Caco-2 (cell line): ENCODE measurements around the gene ELL. TPM values are rescaled to one million over a fixed set of nuclear protein-coding genes. Genes with fewer than 3 reads are reported as not detected.
A peak's percentile ranks its signal among the peaks of the same experiment; 100 is the strongest.

Experiments used
- BruUV-seq: library from RNA; stranded (reverse); fragments of 400-500 nt; replicated peaks from 2 replicates; lab custom pipeline; 2021; lab: Mats Ljungman, UMichigan
- CTCF ChIA-PET: fragments of 300-600 bp; sonication (Branson Sonifier 250); formaldehyde crosslinking; loops from one replicate; lab custom pipeline; 2022; ENCODE audit warnings: antibody characterized with exemption; lab: Charles Lee
- POLR2A ChIA-PET: fragments of 300-600 bp; sonication (Branson Sonifier 250); formaldehyde crosslinking; loops from one replicate; lab custom pipeline; 2022; ENCODE audit warnings: antibody characterized with exemption; lab: Charles Lee
- DNase-seq, 2 experiments: peaks; one replicate each; pipeline versions ENCODE4 v3.0.0 to v3.0.0-alpha.2; 2020 to 2022
- H3K27me3 ChIP-seq: replicated peaks from 2 replicates; pipeline ENCODE4 v1.6.0; 2011; ENCODE audit warnings: low read length; ENCODE audit not compliant: control insufficient read depth, insufficient read depth
- H3K36me3 ChIP-seq: 2 replicates; pipeline ENCODE4 v1.5.1; 2011; ENCODE audit warnings: low read length; ENCODE audit not compliant: control insufficient read depth, insufficient read depth
- H3K4me1 ChIP-seq: fragments of 250-450 bp; sonication (Bioruptor Pico); 2 replicates; pipeline ENCODE4 v1.5.1; 2020; ENCODE audit warnings: mild to moderate bottlenecking
- H3K4me3 ChIP-seq: 2 replicates; pipeline ENCODE4 v1.5.1; 2011; ENCODE audit warnings: low read depth, mild to moderate bottlenecking, control low read depth, low read length
- H3K9me3 ChIP-seq: fragments of 250-450 bp; sonication (Bioruptor Pico); 2 replicates; pipeline ENCODE4 v1.5.1; 2020; ENCODE audit warnings: mild to moderate bottlenecking, moderate library complexity
- H3K27ac Mint-ChIP-seq: one replicate; pipeline ENCODE4 v1.8.0; 2022; ENCODE audit warnings: mixed read lengths; ENCODE audit not compliant: unreplicated experiment
- H3K27me3 Mint-ChIP-seq: one replicate; pipeline ENCODE4 v1.8.0; 2022; ENCODE audit warnings: mixed read lengths; ENCODE audit not compliant: insufficient read depth, unreplicated experiment
- H3K36me3 Mint-ChIP-seq: one replicate; pipeline ENCODE4 v1.8.0; 2022; ENCODE audit warnings: mild to moderate bottlenecking, mixed read lengths; ENCODE audit not compliant: insufficient read depth, unreplicated experiment
- H3K4me1 Mint-ChIP-seq: one replicate; pipeline ENCODE4 v1.8.0; 2022; ENCODE audit warnings: low read depth, mixed read lengths; ENCODE audit not compliant: unreplicated experiment
- H3K4me3 Mint-ChIP-seq: one replicate; pipeline ENCODE4 v1.8.0; 2022; ENCODE audit warnings: mild to moderate bottlenecking, moderate library complexity, mixed read lengths; ENCODE audit not compliant: unreplicated experiment
- H3K9me3 Mint-ChIP-seq: one replicate; pipeline ENCODE4 v1.8.0; 2022; ENCODE audit warnings: mixed read lengths; ENCODE audit not compliant: unreplicated experiment
- intact Hi-C: fragments of 100-400 bp; cut with micrococcal nuclease; formaldehyde crosslinking; loops from one replicate; pipeline ENCODE4 v1.10.0; 2022; ENCODE audit not compliant: unreplicated experiment
- total RNA-seq: library from RNA; stranded (reverse); gene quantifications from 2 replicates; pipeline ENCODE4 v1.2.3, GENCODE V29; 2022
- TF ChIP-seq, protein P1 (sequence below), 2 experiments: fragments of 200-600 bp in 1 of 2; IDR thresholded peaks; 1 replicate in 1 of 2; 2 replicates in 1 of 2; pipeline versions ENCODE4 v1.5.1 to v1.8.0; 2011 to 2022; ENCODE audit warnings: antibody characterized with exemption in 1 of 2, control low read depth in 1 of 2, inconsistent platforms in 1 of 2, low read depth in 1 of 2, low read length in 1 of 2, mild to moderate bottlenecking in 1 of 2, moderate library complexity in 1 of 2; ENCODE audit not compliant: insufficient read depth in 1 of 2, severe bottlenecking in 1 of 2, unreplicated experiment in 1 of 2

The ELL gene
- total RNA-seq, 1 experiment from 2014 or later = 12.1 TPM

DNA sequence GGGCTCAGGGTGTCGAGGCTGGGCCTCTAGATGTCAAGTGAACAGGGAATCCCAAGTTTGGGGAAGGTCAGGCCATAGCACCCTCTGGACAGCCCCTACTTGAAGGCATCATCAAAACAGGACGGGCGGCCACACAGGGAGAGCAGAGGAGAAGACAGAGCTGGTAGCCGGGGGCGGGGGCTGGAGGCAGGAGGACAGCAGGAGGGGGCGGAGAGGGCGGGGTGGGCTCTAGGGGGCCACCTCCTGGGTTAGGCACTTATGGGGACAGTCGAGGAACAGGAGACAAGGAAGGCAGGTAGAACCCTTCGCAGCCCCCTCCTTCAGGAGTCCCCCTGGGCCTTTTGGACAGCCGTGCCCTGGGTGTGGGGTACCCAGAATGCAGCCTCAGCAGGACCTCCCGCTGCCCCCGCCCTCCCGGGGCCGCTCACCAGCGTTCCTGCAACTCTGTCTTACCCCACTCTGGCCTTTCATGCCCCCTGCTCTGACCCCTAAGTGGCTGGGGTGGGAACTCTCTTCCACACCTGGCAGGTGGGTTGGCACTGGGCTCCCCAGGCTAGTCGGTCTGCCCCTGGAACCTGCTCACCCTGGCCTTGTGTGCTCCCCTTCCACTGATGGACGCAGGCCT lies 96.9 kb downstream of the ELL start:
- Histone ChIP-seq H3K27me3 (no peaks in the 10 kb centered on the region), H3K36me3 (no peaks in the 10 kb centered on the region), H3K9me3 (no peaks in the 10 kb centered on the region), H3K4me1 (peaks cover 20% of the 10 kb centered on the region), H3K4me3 (no peak overlapping the region)
- ChIA-PET CTCF (interaction anchor here (0.5 kb wide), 1 partner anchor 133 kb away, joined by 4 read pairs; the partner anchor contains the start of gene KXD1), POLR2A (no interaction called here)
- DNase-seq = no peak
- no TSS peak for BruUV-seq
- Mint-ChIP-seq H3K9me3 (no peaks in the 10 kb centered on the region), H3K27ac (no peak overlapping the region), H3K4me3 (no peak overlapping the region), H3K36me3 (peaks cover 13% of the 10 kb centered on the region), H3K27me3 (no peaks in the 10 kb centered on the region), H3K4me1 (peaks cover 7% of the 10 kb centered on the region)
- intact Hi-C loops = no loop called here
- TF ChIP-seq, protein P1, sequence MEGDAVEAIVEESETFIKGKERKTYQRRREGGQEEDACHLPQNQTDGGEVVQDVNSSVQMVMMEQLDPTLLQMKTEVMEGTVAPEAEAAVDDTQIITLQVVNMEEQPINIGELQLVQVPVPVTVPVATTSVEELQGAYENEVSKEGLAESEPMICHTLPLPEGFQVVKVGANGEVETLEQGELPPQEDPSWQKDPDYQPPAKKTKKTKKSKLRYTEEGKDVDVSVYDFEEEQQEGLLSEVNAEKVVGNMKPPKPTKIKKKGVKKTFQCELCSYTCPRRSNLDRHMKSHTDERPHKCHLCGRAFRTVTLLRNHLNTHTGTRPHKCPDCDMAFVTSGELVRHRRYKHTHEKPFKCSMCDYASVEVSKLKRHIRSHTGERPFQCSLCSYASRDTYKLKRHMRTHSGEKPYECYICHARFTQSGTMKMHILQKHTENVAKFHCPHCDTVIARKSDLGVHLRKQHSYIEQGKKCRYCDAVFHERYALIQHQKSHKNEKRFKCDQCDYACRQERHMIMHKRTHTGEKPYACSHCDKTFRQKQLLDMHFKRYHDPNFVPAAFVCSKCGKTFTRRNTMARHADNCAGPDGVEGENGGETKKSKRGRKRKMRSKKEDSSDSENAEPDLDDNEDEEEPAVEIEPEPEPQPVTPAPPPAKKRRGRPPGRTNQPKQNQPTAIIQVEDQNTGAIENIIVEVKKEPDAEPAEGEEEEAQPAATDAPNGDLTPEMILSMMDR (IDR thresholded peaks at IDR 0.05; ENCODE audit: insufficient read depth in 1 of 2, low read depth in 1 of 2, low read length in 1 of 2, severe bottlenecking in 1 of 2, unreplicated experiment in 1 of 2) = no peak

DNA sequence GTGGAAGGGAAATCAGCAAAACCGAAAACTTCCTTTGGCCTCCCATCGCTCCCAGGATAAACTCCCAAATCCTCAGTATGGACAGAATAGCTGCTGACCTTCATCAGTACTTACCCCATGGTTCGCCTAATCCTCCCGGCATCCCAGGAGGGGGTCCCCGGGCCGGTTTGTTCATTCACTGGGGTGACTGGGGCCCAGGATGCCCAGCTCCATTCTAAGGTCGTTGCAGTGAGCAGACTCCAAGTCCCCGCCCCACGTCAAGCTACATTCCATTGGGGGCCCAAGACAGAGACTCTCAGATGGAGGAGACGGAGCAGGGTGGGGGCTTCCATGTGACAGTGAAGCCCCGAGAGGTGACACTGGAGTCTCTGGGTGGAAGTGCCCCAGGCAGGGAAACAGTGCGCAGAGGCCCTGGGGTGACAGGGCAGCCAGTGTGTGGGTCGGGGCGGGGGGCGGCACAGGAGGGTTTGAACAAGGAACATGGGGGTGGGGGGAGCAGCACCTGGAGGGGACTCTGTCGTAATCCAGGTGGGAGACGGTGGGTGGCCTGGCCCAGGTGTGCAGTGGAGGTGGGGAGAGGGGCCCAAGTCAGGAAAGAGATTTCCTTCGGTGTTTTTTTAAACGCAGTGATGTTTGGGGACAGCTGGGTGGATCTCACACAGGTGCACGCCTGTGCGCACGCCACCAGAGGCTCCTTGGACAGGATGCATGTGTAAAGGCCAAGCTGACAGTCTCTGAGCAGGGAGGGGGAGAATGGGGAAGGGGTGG lies 97.6 kb downstream of the ELL start:
- CTCF ChIA-PET = interaction anchor here (0.6 to 1.1 kb wide), 2 partner anchors 37 to 91 kb away, joined by 4 to 5 read pairs; no protein-coding TSS in a partner anchor
- POLR2A ChIA-PET = no interaction called here
- Histone ChIP-seq H3K4me3 (no peak overlapping the region), H3K4me1 (peaks cover 20% of the 10 kb centered on the region), H3K36me3 (no peaks in the 10 kb centered on the region), H3K27me3 (no peaks in the 10 kb centered on the region), H3K9me3 (no peaks in the 10 kb centered on the region)
- Mint-ChIP-seq H3K4me1 (peaks cover 7% of the 10 kb centered on the region), H3K27ac (peak overlapping the region; percentile 35), H3K36me3 (peaks cover 13% of the 10 kb centered on the region), H3K4me3 (no peak overlapping the region), H3K9me3 (no peaks in the 10 kb centered on the region), H3K27me3 (no peaks in the 10 kb centered on the region)
- TF ChIP-seq, protein P1 (IDR thresholded peaks at IDR 0.05; ENCODE audit: insufficient read depth in 1 of 2, low read depth in 1 of 2, low read length in 1 of 2, severe bottlenecking in 1 of 2, unreplicated experiment in 1 of 2) = no peak
- DNase-seq = no peak
- intact Hi-C loops = no loop called here
- BruUV-seq = no TSS peak

DNA sequence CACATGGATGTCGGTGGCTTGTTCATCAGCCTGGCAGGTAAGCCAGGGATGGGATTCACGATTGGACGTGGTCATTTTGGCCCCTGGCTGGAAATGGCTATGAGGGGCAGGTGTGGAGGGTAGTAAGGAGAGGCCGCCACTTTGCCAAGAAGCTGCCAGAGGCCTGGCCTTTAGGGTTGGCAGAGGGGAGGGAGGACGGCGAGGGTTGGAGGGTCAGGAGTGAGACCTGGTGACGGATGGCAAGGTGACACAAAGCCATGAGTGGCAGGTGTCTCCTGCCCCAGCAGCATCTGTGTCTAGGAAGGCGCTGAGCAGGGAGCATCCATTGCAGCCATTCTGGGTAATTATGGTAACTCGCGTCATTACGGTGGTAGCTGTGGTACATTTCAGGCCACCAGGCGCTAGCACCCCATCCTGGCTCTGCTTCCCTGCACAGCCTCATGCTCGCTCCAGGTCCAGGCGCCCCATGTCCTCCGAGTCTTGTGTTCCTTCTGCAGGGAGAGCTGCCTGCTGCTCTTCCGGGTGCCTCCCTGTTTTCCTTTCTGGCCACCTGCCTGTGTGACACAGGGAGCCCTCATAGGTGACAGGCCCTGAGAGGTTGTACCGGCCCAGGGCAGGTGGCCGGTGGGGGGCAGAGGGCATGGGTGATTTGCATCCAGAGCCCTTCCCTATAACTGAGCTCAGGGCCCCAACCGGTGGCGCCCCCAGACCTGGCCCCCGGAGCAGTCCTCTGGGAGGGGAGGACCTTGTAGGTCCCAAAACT lies 98.4 kb downstream of the ELL start:
- ChIA-PET CTCF (interaction anchor here (0.6 to 1.1 kb wide), 2 partner anchors 38 to 90 kb away, joined by 4 to 5 read pairs; no protein-coding TSS in a partner anchor), POLR2A (no interaction called here)
- peaks cover 13% of the 10 kb centered on the region for H3K36me3 Mint-ChIP-seq
- no peaks in the 10 kb centered on the region for H3K27me3 ChIP-seq
- H3K9me3 Mint-ChIP-seq = no peaks in the 10 kb centered on the region
- no peaks in the 10 kb centered on the region for H3K9me3 ChIP-seq
- no peak overlapping the region for H3K4me3 ChIP-seq
- intact Hi-C loops = no loop called here
- no TSS peak for BruUV-seq
- no peak overlapping the region for H3K4me3 Mint-ChIP-seq
- peaks cover 27% of the 10 kb centered on the region for H3K4me1 ChIP-seq
- H3K27ac Mint-ChIP-seq = no peak overlapping the region
- DNase-seq = no peak
- TF ChIP-seq, protein P1 (IDR thresholded peaks at IDR 0.05; ENCODE audit: insufficient read depth in 1 of 2, low read depth in 1 of 2, low read length in 1 of 2, severe bottlenecking in 1 of 2, unreplicated experiment in 1 of 2) = no peak
- H3K27me3 Mint-ChIP-seq = no peaks in the 10 kb centered on the region
- no peaks in the 10 kb centered on the region for H3K36me3 ChIP-seq
- H3K4me1 Mint-ChIP-seq = peaks cover 7% of the 10 kb centered on the region
